GM19452 (cell line): ENCODE data around the gene WNK2.
"Not testable (repeated sequence)": the region's sequence is repeated elsewhere in the genome, so short reads cannot be mapped to it uniquely, and the experiment has no call there.

Experiments used
- ATAC-seq: cut with Tn5 transposase; IDR thresholded peaks from one replicate; pipeline ENCODE4 v1.9.1; 2021; ENCODE audit not compliant: unreplicated experiment

Gene WNK2

DNA sequence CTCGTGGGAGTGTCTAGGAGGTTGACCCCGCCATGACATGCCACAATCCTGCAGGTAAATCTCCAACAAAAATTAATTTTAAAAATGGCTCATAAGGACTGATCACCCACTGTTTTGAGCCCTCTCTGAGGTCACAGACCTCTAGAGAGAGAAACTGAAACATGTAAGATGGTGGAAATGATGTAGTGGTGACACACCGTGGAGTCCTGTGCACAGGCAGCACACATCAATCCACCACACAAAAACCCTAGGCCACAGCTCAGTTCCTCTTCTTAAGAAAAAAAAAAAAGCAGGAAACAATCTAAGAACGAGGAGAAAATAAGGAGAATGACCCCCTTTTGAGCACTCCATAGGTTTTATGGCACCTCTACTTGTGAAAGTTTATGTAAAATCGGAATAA, 173.7 kb downstream of the WNK2 start:
- peak; percentile 76 for ATAC-seq

GRCh38 chr9:93359907-93360306, 176.0 kb downstream of the WNK2 start:
- ATAC-seq = not testable (repeated sequence)

- ATAC-seq = no peak
Measured at GRCh38 chr9:93361995-93362394, 178.1 kb downstream of the WNK2 start.

DNA sequence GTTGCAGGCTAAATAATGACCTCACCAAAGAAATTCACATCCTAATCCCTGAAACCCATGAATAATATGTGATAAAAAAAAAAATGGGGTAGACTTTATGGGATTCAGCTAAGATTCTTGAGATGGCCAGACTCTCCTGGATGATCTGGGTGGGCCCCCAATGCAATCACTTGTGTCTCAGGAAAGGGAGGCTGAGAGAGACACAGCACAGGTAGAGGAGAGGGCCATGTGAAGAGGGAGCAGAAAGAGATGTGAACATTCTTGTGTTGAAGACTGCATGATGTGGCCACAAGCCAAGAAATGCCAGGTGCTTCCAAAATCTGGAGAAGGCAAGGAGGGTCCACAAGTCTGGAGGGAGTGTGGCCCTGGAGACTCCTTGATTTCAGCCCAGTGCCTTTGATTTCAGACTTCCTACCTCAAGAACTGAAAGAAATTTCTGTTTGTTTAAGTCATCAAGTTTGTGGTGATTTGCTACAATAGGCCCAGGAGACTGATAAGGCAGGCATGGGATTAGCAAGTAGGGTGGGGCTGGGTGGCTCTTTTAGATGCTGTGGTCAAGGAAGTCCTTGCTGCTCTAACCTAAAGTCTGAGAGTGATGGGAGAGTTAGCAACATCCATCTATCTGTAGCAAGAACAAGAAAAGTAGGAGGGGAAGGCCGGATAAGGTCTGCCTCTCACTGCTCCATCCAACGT, 180.9 kb downstream of the WNK2 start:
- ATAC-seq = no peak

- ATAC-seq = no peak
Measured at GRCh38 chr9:93365427-93366118, 181.6 kb downstream of the WNK2 start.

DNA sequence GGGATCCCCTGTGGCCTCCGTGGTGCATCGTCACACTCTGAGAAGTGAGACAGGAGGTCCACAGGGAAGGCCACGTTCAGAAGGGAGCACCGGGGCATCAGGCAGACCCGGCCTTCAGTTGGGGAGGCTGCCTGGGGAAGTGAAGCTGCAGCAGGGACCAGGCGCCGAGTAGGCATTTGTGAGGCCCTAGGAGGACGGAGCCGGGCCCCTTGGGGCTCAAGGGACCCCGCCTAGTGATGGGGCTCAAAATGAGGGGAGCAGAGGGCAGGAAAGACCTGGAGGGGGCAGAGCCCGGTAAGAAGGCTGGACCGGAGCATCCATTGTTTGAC, 182.1 kb downstream of the WNK2 start:
- no peak for ATAC-seq

DNA sequence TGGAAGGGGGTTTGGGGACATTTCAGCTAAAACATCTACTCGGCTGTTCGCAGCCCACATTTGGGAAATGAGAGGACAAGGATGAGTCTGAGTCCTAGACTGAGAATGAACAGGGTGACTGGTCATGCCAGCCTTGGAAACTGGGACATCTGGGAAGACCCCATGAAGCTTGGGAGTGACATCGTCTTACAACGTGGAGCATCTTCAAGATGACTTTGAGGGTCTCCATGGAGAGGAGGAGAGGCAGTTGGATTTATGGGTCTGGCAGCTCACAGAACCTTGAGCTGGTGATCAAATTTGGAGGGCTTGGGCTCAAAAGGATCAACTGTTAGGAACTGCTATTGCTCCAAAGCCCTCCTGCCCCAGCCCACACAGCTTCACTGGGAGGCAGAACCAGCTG, 182.5 kb downstream of the WNK2 start:
- ATAC-seq = not testable (repeated sequence)

DNA sequence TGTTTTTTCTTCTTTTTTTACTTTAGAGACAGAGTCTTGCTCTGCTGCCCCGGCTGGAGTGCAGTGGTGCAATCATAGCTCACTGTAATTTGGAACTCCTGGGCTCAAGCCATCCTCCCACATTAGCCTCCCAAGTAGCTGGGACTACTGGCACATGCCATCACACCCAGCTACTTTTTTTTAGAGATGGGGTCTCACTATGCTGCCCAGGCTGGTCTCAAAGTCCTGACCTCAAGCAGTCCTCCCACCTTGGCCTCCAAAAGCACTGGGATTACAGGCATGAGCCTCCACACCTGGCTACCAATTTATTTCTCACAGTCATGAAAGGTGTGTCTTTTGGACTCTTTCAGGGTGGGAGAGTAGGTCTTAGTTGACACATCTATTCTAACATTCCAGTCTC, 184.5 kb downstream of the WNK2 start:
- no peak for ATAC-seq

DNA sequence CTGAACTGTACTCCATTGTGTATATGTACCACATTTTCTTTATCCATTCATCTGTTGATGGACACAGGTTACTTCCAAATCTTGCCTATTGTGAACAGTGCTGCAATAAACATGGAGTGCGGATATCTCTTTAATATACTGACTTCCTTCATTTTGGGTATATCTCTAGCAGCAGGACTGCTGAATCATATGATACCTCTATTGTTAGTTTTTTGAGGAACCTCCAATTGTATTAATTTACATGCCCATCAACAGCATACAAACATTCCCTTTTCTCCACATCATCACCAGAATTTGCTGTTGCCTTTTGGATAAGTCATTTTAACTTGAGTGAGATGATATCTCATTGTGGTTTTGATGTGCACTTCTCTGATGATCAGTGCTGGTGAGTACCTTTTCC, 185.7 kb downstream of the WNK2 start:
- no peak for ATAC-seq
